ENCODE results near the gene SPEG.

Gene SPEG

DNA sequence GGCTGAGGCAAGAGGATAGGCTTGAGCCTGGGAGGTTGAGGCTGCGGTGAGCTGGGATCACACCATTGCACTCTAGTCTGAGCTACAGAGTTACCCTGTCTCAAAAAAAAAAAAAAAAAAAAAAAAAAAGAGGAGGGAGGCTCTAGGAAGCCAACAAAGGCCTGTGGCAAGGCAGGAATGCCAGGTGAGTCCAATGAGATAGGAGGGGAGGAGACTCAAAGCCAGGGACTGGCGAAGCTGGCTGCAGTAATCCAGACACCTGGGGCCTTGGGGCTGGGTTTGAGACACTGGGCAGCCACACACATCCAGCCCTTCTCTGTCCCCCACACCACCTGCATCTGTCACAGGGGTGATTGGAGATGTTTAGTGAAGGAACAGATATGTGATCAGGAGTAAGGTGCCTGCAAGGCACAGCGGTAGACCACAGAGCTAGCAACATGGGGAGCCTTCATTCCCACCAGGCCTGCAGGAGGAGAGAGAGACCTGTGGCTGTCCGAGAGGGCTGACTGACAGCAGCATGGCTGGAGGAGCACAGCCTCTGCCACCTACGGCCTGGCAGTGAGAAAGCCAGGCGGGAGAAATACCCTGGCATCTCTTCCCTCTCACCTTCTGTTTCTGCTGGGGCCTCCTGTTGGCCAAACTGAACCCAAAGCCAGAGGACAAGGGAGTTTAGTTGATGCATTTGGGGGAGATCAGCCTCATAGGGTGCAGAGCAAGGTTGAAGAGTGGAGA lies 99.5 kb downstream of the SPEG start:
- DNase-seq: peak in 1 of 14 donors; percentile 61

DNA sequence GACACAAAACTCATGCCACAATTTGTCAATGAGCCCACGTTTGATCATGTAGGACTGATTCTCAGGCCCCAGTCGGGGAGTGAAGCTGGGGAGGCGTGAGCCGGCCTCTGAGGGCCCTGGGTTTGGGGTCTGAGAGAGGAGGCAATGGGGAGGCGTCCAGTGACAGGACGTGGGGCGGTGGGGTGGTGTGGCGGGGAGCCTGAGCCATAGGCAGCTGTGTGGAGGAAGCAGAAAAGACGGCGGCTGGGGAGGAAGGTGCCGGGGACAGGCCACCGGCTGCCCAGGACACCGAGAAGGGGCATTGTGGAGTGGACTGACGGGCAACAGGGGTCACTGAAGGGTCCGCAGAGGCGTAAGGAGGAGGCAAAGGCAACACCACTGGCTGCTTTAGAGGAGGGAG lies 101.8 kb downstream of the SPEG start:
- no peak for DNase-seq

DNA sequence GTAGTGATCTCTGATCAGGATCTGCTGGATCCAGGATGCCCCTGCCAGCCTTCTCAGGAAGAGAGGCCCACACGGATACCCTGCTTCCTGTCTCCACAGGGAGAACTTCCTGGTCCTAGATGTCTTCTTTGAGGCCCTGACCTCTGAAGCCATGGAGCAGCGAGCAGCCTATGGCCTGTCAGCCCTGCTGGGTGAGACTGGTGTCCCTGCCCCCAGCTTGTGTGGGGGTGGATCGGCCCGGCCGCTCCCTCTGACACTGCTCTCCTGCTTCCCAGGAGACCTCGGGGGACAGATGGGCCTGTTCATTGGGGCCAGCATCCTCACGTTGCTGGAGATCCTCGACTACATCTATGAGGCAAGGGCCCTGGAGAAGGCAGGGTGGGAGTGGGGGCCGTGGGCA lies 102.3 kb downstream of the SPEG start:
- no peak for DNase-seq

DNA sequence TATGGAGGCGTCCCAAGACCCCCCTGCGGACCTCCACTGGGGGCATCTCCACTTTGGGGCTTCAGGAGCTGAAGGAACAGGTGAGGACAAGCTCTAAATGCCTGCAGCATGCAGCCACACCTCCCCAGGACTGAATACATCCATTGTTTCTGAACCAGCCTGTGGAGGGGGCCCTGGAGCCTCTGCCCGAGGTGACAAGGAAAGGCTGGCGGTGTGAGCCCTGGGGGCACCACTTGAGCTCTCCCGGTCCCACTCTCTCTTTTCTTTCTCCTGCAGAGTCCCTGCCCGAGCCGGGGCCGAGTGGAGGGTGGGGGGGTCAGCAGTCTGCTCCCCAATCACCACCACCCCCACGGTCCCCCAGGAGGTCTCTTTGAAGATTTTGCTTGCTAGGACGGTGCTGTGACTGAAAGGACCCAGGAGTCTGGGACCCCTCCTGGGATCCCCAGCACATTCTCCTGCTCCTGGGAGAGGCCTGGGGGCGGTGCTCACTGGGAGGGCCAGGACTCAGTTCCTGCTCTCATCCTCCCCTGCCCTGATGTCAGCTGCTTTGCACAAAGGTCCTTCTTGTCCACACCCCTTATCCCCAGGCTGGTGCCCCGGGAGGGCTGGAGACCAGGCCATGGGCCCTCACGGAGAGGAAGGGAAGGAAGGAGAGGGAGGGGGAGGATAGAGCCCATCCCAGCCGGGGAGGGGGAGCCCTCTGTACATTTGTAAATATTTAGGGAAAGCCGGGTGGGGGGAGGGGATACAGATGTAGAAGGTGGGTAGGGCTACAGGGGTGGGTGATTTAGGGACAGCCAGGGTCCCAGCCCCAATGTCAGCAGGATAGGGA lies 103.2 kb downstream of the SPEG start:
- DNase-seq: peak in 2 of 14 donors; percentile 19 to 66

DNA sequence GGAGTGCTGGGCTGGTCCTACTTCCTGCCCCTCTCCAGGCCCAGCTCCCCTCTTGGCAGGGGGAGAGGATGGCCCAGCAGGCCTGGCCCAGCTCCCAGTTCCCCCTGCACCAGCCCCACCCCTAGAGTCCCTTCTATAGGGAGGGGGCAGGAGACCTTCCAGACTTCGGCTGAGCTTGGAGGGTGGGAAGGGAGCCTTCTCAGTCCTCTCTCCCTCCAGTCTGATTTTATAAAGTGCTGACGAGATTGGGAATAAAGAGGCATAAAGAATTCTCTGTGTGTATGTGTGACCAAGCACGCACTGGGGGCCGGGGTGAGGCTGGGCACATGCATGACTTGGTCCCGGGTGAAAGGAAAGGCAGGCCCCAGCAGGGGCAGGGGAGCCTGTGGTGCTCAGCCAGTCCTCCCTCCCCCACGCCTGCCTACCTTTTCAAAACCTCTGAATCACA lies 103.9 kb downstream of the SPEG start:
- DNase-seq: peak in 4 of 14 donors; percentile 17 to 57 (median 36)

DNA sequence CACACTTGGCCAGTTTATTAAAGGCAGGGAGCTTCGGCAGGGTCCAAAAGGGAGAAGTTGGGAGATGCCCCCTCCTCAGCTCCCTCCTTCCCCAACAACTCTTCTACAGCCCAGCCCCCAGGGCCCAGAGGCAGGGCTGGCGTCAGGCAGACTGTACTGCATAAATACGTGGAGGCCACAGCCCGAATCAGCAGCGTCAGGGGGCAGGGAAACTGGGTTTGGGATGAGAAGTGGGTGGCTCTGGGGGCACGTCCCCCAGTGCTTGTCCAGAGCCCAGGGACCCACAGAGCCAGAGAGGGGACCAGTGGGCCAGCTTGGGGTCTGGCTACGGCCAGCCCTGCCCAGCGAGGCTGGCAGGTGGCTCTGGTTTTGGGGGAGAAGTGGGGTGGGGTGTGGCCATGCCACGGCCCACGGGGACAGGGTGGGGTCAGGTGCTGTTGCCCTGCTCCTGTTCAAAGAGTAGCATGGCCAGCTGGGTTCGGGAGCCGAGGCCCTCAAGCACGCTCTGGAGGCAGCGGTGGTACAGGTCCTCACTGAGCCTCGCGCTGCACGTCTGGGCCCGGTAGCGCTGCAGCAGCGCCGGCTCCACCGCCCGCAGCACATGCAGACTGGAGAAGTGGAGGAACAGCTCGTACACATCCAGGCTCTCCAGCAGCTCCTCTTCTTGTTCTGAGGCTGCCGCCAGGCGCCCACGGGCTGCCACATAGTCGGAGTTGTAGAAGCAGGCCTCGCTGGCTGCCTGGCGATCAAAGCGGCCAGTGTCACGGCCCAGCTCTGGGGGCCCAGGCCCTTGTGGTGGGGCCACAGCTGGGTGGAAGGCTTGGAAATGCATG lies 104.5 kb downstream of the SPEG start:
- DNase-seq: no peak

DNA sequence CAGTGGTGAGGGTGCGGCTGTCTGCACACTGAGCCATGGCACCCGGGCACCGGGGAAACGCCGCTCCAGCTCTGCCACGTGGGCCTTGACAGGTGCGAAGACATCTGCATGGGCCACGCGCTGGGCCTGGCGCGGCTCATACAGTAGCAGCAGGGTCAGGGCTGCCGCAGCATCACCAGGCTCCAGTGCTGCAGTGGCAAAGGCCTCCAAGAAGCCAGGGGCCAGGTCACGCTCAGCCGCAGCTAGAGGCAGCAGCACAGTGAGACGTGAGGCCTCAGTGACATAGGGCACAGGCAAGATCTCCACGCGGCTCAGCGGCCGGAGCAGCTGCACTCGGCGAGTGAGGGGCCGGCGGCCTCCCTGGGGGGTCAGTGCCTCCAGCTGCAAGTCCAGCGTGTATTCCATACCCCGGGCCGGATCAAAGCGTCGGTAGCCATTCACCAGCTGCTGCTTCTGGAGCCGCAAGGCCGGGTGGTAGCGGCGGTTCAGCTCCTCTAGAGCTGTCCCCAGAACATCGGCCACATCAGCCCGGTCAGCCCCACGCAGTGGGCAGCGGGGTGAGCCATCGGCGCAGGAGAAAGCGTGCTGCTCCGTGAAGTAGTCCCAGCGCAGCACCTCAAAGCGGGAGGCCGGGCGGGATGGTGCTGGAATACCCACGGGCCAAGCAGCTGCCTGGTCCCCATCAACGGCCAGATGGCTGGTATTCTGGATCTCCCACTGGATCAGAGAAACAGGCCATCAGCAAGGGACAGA lies 105.5 kb downstream of the SPEG start:
- no peak for DNase-seq

DNA sequence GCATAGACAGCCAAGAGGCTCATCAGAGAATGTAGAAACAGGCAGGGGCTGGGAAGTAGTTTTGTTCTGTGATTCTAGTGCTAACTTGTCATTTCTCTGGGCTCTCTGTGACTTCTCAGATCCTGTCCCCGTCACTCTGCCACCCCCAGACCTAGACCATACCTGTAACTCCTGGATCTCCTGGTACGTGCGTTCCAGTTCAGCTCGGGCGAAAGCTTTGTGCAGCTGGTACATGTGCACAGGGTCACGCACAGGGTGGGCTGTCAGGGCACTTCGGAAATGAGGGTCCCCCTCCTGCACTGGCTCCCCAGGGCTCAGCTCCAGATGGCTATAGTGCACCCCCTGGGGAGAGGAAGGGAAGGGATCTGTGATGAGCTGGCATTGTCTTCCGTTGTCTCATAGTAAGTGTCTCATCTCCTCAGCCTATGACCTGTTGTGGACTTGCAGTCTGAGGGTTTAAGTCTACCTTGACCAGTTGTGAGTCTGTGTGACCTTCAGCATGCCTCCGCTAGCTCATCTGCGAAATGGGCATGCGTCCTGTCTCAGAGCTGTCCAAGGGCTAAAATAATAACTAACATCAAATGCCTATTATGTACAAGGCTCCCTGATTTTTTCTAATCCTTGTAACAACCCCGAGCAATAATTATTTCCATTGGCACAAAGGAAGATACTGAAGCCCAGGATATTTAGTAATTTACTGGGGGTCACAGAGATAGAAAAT lies 106.3 kb downstream of the SPEG start:
- DNase-seq: no peak

DNA sequence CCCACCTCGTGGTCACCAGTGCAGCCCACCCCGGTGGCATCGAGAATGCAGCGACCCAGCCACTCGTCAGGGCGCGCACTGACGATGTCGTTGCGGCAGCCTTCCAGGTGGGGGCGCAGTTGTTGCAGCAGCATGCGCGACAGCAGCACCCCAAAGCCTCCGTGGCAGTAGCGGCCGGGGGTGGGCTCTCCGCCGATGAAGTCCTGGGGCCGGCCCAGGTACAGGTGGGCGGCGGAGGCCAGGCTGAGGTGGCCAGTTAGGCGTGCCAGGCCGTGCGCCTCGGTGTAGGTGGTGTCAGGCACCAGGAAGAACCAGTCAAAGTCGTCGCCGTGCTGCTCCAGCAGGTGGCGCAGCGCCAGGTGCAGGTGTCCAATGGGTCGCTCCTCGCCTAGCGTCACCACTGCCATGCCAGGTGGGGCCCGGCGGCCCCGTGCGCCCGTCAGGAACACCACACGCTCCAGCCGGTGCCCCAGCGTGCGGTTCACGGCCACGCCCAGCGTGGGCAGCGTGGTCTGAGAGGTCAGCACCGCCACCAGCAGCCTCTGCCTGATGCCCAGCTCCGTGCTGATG lies 107.1 kb downstream of the SPEG start:
- DNase-seq: peak; percentile 42 to 84 (median 69)

DNA sequence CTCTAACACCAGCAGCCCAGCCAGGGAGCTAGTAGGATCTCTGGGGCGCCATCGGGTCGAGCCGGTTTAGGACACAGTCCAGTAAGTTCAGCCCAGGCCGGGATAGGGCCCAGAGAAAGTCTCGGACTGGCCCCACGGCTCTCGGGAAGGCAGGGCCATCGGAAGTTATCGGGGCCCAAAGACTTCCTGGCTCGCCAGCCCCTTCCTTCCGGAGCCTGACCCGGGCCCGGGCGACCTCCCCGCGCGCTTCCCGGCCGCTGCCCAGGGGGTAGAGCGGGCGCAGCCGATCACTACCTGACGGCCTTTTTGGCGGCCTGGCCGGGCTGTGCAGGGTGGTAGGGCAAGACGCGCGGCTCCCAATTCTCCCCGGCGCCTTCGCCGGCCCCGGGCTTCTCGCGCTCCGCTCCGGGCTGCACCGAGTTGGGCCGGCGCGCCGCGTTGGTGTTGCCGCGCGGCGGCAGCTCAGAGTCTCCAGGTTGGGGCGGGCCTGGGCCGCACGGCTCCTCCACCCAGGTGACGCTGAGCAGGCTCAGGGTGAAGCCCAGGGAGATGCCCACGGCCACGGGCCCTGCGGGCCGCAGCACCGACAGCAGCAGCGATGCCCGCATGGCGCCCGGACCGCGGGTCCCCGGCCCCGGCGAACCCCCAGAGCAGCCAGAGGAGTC lies 108.4 kb downstream of the SPEG start:
- DNase-seq: peak in 1 of 14 donors; percentile 39

DNA sequence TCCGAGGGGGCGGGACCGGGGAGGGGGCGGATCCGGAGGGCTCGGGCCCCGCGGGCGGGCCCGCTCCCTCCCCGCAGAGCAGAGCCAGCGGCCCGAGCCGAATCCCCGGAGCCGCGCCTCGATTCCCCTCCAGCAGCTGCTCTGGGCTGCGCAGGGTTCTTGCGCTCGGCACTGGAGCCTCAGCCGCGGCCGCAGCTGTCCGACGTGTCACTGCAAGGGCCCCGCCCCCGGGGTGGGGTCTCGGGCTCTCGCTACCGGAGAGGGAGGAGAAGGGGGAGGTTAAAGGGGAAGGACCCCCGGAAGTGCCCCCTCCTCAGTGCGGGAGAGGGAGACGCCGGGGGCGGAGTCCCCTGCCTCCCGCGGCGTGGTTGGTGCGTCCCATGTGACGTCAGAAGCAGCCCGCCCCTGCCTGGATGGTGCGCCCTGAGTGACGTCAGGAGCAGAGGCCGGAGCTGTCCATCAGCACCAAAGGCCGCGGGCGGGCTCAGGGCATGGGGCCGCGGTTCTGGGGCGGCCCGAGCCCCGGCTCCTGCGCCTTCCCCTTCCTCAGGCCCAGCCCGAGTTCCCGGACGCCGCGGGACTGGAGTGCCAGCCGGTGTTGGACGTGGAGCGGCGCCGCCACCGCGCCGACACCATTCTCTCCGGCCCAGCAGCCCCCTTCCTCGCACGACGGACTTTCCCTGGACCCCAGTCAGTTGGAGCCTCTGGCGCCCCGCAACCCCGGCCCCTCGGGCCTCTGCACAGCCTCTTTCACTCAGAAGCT lies 109.1 kb downstream of the SPEG start, which contains the start of the genes CHPF and TMEM198:
TSS of gene CHPF (minus strand) at position 214 of the 763 bp plus-strand sequence. CDS start 271 bp downstream, outside the sequence.
TSS of gene TMEM198 (plus strand) at position 433 of the 763 bp plus-strand sequence. CDS start 700 bp downstream, outside the sequence.
- peak; percentile 80 to 99 (median 96) for DNase-seq

DNA sequence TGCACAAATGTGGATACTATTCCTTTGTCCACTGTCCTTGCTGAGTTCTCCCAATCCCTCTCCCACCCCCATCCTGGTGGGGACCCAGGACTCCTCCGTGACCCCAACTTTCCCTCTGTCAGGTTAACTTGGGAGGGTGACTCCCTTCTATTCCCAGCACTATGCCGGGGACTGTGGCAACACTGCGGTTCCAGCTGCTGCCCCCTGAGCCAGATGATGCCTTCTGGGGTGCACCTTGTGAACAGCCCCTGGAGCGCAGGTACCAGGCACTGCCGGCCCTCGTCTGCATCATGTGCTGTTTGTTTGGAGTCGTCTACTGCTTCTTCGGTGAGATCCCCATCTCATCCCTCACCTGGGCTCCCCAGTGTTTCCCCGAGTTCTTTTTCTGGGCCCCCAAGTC lies 109.9 kb downstream of the SPEG start:
- DNase-seq: peak in 1 of 14 donors; percentile 18

DNA sequence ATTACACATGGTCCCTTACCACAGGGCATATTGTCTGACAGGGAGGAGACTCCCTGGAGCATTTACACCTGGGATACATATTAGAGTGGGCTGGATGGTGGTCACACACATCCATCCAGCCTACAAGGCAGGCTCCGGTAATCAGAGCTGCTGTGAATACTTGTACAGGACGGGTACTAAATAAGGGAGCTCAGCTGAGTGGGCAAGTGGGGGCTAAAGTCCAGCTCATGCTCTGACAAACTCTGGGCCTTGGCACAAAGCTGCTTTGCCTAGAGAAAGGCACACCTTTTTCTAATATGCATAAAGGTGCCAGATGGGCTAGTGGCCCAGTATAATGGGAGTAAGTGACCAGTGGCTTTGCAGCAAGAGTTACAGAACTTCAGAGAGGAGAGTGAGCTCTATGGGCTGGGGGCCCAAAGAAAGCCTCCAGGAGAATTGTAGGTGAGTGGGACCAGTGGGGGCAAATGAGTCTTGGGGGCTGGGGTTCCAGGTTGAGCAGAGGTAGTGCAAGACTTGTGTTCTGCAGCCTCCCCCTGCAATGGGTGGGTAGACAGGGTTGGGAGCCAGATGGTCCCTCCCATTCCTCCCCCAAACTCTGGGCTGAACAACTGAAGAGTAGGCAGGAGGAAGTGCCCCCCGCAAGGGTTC lies 110.8 kb downstream of the SPEG start:
- DNase-seq: no peak

DNA sequence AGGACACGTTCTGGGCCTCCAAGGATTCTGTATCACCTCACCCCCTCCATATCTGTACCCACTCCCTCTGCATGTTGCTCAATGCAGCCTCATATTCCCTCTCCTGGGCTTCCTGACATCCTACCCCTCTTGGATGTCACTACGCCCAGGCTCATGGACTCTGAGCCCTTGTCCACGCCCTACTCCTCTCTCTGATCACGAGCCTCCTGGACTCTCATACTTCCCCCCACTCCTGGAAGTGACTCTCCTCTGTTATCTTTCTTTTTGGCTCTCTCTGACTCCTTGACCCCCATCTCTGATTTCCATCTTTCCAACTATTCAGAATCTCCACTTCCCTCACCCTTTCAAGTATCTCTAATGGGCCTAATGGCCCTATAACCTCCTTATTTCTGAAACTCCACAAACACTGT lies 111.3 kb downstream of the SPEG start:
- no peak for DNase-seq

DNA sequence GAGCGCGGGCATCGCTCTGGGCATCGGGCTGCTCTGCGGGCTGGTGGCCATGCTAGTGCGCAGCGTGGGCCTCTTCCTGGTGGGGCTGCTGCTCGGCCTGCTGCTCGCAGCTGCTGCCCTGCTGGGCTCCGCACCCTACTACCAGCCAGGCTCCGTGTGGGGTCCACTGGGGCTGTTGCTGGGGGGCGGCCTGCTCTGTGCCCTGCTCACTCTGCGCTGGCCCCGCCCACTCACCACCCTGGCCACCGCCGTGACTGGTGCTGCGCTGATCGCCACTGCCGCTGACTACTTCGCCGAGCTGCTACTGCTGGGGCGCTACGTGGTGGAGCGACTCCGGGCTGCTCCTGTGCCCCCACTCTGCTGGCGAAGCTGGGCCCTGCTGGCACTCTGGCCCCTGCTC lies 113.0 kb downstream of the SPEG start:
- no peak for DNase-seq
